Activated CD8-positive, alpha-beta memory T cell treated with anti-CD3 and anti-CD28 coated beads for 48 hours (primary cell): ENCODE measurements around the gene SYT12.

Source experiments
- DNase-seq, 3 experiments: peaks; one replicate each; pipeline ENCODE4 v3.0.0-alpha.2; 2020; ENCODE audit warnings: low read depth in 2 of 3, low spot score in 2 of 3

The SYT12 gene

GRCh38 chr11:67027943-67028542 lies 5.1 kb downstream of the SYT12 start:
- DNase-seq = no peak

DNA sequence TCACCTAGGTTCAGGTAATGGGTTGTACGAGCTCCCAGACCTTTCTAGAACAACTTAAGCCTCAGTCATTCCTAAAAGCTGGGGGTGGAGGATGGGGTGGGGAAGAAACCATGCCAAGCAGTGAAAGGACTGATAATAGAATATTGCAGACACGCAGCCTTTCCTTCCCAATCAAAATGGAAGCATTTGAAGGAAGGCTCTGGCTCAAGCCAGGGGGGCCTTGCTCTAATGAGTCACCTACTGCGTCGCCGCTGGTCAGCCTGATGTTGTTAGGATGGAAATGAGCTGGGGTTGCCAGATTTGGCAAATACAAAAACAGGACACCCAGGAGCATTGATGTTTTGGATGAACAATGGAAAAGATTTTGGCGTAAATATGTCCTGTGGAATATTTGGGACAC lies 6.2 kb downstream of the SYT12 start:
- no peak for DNase-seq

GRCh38 chr11:67030976-67031375 lies 8.0 kb downstream of the SYT12 start:
- no peak for DNase-seq

DNA sequence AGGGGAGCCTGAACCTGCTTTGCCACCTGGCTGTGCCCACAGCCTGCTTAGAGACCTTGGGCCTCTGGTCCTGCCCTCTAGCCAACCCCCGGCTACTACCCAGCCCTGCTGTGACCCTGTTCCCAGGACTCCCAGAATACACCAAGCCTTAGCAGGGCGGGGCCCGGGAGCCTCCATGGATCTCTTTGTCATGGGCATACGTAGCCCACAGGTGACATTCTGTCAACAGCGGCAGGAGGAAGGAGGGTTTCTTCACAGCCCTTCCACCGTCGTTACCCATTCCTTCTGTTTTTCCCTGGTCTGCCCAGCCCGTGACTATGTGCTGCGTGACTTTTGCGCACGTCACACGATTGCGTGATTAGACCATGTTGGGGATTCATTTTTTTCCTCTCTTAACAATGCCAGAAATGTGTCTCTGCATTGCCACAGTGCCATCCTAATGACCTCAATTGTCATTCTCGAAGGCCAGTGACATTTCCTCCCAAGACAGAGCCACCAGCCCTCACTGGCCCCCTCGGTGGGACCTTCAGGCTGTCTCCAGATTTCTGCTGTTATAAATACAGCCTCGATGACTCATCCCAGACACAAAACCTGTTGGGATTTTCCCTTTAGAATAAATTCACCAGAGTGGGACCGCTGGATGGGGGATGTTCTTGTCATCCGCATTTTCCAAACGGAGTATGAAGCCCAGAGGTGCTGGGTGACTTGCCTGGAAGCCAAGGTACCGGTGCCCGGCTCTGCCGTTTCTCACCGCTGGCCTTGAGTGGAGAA lies 9.0 kb downstream of the SYT12 start:
- DNase-seq = no peak

- DNase-seq = no peak
These were observed 10.1 kb downstream of the SYT12 start for GRCh38 chr11:67032830-67033551.

GRCh38 chr11:67033661-67034166 lies 10.8 kb downstream of the SYT12 start:
- DNase-seq = no peak

DNA sequence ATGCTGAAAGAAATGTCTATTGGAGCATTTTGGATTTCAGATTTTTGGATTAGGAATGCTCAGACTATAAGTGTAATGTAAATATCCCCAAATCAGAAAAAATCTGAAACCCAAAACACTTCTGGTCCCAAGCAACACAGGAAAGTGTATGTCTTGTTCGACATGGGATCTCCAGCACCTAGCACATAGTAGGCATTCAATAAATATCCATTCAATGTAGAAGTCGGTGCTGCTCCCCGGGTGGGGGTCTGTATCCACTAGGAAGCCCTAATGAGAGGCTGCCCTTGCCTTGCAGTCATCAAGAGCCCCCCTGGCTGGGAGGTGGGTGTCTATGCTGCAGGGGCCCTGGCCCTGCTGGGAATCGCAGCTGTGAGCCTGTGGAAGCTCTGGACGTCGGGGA lies 11.4 kb downstream of the SYT12 start:
- DNase-seq = no peak

DNA sequence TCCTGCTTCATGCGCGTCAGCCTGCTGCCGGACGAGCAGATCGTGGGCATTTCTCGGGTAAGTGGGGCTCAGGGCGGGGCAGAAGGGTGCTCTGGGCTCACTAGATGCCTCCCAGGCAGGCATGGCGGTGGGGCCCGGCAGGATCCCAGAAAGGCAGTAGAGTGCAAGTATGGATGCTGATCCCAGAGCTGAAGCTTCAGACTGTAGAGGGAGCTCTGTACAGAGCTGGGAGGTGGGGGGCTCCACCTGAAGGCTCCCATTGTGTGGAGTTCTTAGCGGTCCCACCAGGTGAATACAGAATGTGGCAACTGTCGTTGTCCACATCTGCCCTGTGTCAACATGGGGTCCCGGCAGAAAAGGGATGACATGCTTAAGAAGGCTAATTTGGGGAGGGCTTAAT lies 17.2 kb downstream of the SYT12 start:
- no peak for DNase-seq

DNA sequence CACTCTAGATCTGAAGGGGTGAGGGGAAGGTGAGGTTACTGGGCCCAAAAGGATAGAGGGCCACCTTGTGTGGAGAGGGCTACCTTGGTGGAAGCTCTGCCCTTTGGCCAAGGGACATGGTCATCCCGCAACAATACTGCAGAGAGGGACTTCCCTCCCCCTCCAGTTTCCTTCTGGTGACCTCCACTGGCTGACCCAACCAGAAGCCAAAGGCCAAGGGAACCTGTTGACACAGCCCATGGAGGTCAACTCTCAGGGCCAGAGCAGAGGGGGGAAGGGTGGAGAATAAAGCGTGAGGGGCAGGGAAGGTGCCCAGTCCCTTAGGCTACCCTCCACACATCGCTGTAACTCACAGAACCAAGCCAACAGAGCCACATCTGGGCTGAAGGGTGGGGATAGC lies 18.7 kb downstream of the SYT12 start:
- no peak for DNase-seq

DNA sequence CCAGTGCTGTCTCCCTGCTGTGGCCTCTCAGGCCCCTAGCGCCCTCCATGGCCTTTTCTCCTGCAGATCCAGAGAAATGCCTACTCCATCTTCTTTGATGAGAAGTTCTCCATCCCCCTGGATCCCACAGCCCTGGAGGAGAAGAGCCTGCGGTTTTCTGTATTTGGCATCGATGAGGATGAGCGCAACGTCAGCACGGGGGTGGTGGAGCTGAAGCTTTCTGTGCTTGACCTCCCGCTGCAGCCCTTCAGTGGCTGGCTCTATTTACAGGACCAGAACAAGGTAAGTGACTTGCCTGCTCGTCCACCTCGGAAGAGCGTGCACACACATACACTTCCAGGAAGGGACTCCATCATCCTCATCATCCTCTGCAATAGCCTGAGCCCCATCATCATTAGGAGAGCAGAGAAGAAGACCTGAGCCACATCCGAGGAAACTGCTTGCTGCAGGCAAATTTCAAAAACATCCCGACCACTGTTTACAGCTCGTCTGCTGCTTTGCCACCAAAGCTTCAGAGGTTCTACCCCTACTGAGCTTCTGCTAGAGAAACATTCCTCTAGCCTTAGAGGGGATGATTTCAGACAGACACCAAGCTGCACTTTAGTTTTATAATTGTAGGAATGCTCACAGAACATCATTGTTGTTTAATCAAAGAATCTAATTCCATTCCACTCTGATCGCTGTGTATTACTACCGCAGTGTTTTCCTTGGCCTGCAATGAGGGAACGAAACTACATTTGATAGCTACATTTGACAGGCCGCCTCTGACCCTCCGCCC lies 20.8 kb downstream of the SYT12 start:
- DNase-seq = no peak

- DNase-seq = no peak
These were observed 21.6 kb downstream of the SYT12 start for GRCh38 chr11:67044496-67044895.

DNA sequence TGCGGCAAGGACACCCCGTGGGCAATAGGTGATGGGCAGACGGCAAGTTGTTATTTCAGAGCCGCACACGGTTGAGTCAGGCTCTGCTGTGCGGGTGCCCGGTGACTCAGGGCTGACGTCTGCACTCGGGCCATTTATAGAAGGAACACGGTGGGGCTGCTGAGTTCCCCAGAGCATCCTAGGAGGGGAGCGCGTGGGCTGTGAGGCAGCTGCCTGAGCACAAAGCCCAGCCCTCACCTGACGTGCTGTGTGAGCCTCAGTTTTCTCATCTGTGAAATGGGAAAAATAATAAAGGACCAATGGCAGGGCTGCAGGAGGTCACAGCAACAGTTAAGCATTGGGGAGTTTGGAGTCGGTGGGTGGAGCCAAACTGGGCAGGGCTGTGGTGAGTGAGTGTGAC lies 22.4 kb downstream of the SYT12 start:
- DNase-seq = no peak

DNA sequence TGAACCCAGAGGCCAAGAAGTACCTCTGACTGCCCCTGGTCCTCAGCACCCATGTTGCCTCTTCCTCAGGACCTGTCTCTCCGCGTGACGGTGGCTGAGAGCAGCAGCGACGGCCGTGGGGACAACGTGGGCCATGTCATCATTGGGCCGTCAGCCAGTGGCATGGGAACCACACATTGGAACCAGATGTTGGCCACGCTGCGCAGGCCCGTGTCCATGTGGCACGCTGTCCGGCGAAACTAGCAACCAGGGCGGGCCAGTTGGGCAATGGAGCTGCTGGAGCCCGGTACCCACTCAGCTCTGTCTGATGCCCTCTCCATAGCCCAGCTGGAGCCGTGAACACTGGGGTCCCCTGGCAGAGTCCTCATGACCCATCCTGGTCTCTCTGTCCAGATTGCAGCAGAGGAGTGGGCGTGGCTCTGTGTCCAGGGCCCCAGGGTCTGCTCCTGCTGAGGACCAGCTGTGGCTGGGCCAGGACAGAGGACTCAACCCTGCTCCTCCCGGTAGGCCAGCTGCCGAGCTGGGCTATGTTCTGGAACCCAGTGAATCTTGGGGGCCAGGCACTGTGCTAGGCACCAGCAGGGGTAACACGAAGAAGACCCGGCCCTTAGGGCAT lies 25.7 kb downstream of the SYT12 start:
- DNase-seq = no peak

DNA sequence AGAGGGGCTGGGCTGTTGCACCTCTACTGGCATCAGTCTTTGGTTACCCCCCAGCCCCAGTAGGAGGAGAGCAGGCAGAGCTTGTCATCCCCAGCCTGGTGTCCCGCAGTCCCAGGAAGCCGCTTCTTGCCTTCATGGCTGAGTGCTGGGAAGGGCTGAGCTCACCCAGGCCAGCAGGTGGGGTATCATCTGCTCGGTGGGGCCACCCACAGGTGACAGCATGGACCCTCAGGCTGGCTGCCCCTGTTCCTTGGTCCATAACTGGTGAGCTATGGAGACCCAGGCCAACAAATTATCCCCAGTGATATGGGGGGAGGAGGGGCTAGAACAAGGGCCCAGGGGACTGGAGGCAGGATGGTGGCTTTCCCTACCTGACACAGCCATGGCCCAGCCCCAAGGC lies 27.2 kb downstream of the SYT12 start:
- DNase-seq = no peak

- no peak for DNase-seq
These were observed 28.4 kb downstream of the SYT12 start for GRCh38 chr11:67051180-67051893.

DNA sequence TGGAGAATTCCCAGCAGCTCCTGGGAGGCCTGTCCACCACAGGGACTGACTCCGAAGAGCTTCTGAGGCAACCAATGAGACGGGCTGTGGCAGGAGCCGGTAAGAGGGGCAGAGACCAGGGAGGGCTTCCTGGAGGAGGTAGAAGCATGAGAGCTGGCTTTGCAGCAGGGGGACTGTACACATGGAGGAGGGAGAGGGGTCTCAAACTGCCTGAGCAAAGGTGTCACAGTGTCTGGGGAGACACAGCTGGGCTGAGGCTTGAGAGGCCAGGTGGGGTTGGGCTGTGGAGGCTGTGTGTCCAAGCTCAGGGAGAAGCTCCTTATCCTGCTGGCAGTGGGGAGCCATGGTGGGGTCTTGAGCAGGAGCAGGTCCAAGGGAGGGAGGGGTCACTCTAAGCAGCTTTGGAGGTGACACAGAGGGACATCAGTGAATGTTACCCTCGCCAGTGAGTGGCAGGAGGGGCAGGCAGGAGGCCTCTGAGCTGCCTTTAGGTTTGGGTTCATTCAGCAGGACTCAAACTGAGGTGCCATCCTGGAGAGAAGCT lies 29.1 kb downstream of the SYT12 start:
- DNase-seq = no peak

DNA sequence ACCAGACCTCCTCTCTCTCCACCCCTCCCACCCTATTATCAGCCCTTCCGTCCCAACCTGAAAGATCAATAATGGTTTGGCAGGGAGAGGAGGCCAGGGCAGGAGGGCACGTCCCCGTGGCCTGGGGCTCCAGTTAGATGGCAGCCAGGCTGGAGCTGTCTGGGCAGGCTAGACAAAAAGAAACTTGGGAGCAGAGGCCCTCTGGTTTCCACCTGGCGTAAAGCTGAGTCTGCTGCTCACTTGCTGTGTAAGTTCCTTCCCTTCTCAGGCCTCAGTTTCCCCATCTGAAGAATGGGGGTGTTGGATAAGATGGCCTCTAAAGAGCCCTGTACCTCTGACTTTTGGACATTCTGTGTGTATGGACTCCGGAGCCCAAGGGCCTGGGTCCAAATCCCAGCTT lies 30.0 kb downstream of the SYT12 start:
- no peak for DNase-seq

DNA sequence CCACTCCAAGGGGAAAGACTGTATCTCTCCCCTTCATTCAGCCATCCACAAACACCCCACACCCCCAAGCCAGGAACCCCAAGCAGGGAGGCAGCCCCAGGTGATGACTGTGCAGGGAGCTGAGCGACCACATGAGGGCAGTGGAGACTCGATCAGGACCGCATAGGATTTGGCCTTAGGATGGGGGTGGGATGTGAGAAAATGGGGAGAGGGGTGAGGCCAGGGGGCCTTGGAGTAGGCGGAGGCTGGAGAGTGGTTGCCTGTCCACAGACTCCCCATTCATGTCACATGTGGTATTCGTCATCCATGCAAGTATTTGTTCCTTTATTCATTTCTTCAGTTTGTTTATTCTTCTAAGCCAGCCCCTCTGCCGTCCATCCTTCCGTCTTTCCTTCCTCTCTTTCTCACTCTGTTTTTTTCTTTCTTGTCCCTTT lies 31.0 kb downstream of the SYT12 start:
- peak in 1 of 3 experiments; percentile 18 for DNase-seq

DNA sequence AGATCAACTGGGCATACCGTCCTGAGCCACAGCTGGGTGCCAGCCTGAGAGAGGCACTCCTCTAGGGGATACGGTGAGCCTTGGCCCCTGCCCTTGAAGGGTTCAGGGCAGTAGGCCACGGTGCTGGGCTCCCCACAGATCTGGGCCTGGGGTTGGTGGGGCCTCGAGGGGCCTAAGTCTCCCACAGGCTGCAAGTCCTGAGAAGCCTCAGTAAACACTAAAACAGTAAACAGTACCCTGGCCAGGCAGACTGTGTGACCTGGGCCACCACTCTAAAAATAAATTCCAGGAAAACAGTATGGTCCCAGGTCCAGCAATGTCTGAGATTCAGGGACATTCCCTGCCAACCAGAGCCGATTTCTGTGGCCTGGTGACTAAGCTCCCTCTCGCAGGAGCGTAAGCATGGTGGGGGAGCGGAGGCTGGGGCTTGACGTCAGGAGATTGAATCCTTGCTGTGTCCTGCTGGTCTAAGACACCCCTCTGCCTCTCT lies 31.5 kb downstream of the SYT12 start:
- no peak for DNase-seq
